ENCODE measurements around the gene CIC. TPM values are rescaled to one million over a fixed set of nuclear protein-coding genes. Genes with fewer than 3 reads are reported as not detected.

Gene CIC
- total and polyA plus RNA-seq, 9 of the 15 experiments (the other 6 are each of a cell fraction or from before 2014, with no cell fraction given) = 0.07 to 44.7 (median 8.6) TPM

DNA sequence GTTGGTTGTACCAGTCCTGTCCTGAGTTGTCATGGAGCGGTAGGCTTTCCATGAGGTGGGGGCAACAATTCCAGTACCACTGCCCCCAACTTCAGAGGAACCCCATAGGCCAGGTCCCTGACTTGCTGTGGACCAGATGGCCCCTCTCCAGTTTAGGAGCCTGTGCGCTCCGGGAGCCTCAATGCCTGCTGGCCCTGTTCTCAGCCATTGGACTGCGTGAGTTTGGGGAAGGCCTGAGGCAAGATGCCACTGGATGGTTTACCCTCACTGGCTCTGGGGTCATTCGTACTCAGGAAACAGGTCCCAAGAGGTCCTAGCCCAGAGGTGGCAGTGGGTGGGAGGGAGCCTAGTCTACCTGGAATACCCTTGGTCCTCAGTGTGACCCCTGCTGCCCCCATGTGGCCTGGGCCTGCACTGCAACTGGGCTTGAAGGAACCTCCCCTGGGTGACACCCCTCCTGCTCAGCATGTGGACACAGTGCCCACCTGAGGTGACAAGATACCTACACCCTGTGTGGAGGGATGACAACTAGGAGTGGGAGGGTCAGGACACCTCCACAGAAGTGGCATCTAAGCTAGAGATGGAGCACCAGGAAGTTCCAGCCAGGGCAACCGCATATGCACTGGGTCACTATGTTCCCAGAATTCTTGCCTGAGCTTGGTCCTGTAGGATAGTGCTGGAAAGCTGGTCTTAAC is 26.9 kb downstream of the CIC start:
- whole genome bisulfite sequencing (ENCODE audit: insufficient coverage, low coverage, missing lambda C conversion rate) = 77% methylated on average over 6 of the region's 6 CpGs
- Histone ChIP-seq H3K79me2 (ENCODE audit: control insufficient read depth, insufficient read depth, low read length) (peaks cover under 1% of the 10 kb centered on the region; the same call in 1 of the 3 replicates), H4K20me1 (replicated peaks; ENCODE audit: control insufficient read depth, insufficient read depth, low read length) (peaks cover 7% of the 10 kb centered on the region; the same call in 1 of the 2 replicates), H2AFZ (ENCODE audit: low read depth, low read length) (no peak overlapping the region), H3K4me3 (no peak overlapping the region), H3K4me1 (replicated peaks in 1 of 2; ENCODE audit: control insufficient read depth in 2 of 2, insufficient read depth in 2 of 2, low read length in 2 of 2) (peaks cover under 1 to 59% of the 10 kb centered on the region in 2 experiments; a peak in 4 of 5 replicates), H3K9me3 (replicated peaks; ENCODE audit: control insufficient read depth, insufficient read depth, low read depth, low read length) (no peaks in the 10 kb centered on the region), H3K9me1 (ENCODE audit: control insufficient read depth, insufficient read depth, low read length) (no peaks in the 10 kb centered on the region), H3K4me2 (ENCODE audit: insufficient read depth, low read length) (no peak overlapping the region), H3K9ac (ENCODE audit: insufficient read depth in 1 of 2, low read depth in 2 of 2, low read length in 2 of 2) (0 out of 4 replicates have a peak overlapping the region, but pooled peaks of 1 of the 2 experiments have one; percentile 21), H3K27me3 (ENCODE audit: control insufficient read depth in 2 of 2, insufficient read depth in 2 of 2, low read length in 2 of 2) (no peaks in the 10 kb centered on the region), H3K27ac (ENCODE audit: extremely low read depth, low read depth, low read length) (no peak overlapping the region), H3K36me3 (ENCODE audit: control insufficient read depth, insufficient read depth, low read length) (peaks cover 74% of the 10 kb centered on the region; the same call in 2 of the 3 replicates)
- FAIRE-seq = peak; percentile 94
- POLR2A ChIA-PET = no interaction called here
- in situ Hi-C loops (cut with MboI) (no loop called here), intact Hi-C loops (cut with micrococcal nuclease) (loop anchor here (1.0 to 5.0 kb wide), 2 partner anchors 54 to 163 kb away; partner anchors contain the start of gene GSK3A)
- peak; percentile 74 to 86 (median 78) for DNase-seq (ENCODE audit: extremely low read depth in 1 of 4, low spot score in 3 of 4)
- no TSS peak for BruUV-seq (replicated peaks)
- ATAC-seq = peak; percentile 95
- CTCF ChIA-PET (ENCODE audit: low intra/inter-chr PET ratio) = interaction anchor here (0.6 to 2.3 kb wide), 5 partner anchors 8 to 187 kb away, joined by 3 to 13 read pairs (median 5); partner anchors contain the start of gene POU2F2
- TF ChIP-seq, protein P1, sequence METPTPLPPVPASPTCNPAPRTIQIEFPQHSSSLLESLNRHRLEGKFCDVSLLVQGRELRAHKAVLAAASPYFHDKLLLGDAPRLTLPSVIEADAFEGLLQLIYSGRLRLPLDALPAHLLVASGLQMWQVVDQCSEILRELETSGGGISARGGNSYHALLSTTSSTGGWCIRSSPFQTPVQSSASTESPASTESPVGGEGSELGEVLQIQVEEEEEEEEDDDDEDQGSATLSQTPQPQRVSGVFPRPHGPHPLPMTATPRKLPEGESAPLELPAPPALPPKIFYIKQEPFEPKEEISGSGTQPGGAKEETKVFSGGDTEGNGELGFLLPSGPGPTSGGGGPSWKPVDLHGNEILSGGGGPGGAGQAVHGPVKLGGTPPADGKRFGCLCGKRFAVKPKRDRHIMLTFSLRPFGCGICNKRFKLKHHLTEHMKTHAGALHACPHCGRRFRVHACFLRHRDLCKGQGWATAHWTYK (CRISPR knock-in tag; IDR thresholded peaks at IDR 0.05) = no peak
- TF ChIP-seq, protein P2, sequence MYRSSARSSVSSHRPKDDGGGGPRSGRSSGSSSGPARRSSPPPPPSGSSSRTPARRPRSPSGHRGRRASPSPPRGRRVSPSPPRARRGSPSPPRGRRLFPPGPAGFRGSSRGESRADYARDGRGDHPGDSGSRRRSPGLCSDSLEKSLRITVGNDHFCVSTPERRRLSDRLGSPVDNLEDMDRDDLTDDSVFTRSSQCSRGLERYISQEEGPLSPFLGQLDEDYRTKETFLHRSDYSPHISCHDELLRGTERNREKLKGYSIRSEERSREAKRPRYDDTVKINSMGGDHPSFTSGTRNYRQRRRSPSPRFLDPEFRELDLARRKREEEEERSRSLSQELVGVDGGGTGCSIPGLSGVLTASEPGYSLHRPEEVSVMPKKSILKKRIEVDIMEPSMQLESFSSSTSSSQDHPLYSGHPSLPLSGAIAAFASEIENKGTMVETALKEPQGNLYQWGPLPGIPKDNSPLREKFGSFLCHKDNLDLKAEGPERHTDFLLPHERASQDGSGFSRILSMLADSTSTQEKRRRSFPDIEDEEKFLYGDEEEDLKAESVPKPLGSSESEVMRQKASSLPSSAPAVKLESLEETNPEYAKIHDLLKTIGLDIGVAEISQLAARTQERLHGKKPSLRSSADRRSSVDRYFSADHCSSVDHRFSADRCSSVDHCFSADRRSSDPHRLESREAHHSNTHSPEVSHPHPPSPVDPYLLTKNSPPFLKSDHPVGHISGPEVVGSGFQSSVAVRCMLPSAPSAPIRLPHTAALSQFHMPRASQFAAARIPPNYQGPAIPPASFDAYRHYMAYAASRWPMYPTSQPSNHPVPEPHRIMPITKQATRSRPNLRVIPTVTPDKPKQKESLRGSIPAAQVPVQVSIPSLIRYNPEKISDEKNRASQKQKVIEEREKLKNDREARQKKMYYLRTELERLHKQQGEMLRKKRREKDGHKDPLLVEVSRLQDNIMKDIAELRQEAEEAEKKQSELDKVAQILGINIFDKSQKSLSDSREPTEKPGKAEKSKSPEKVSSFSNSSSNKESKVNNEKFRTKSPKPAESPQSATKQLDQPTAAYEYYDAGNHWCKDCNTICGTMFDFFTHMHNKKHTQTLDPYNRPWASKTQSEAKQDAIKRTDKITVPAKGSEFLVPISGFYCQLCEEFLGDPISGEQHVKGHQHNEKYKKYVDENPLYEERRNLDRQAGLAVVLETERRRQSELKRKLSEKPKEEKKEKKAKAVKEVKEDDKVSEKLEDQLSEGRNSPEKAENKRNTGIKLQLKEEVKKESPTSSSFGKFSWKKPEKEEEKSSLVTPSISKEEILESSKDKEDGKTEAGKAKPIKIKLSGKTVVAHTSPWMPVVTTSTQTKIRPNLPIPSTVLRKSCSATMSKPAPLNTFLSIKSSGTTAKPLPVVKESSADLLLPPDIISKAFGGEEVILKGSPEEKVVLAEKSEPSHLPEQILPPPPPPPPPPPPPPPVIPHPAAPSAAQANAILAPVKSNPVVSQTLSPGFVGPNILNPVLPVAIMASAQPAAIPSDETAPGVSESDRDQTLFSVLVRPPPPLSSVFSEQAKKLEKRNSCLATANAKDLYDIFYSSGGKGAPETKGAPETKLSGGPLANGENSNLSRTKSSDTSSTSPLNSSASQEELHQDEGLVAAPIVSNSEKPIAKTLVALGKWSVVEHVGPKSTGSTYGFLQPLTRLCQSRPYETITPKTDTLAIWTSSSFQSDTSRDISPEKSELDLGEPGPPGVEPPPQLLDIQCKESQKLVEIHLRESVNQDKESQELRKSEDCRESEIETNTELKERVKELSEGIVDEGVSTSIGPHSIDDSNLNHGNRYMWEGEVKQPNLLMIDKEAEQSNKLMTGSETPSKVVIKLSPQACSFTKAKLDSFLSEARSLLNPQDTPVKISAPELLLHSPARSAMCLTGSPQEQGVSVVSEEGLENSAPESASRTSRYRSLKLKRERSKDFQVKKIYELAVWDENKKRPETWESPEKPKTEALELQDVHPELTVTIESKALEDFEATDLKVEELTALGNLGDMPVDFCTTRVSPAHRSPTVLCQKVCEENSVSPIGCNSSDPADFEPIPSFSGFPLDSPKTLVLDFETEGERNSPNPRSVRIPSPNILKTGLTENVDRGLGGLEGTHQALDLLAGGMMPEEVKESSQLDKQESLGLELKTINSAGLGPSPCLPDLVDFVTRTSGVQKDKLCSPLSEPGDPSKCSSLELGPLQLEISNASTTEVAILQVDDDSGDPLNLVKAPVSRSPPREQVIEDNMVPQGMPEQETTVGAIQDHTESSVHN (IDR thresholded peaks at IDR 0.05; ENCODE audit: borderline replicate concordance in 1 of 2, low read depth in 1 of 2) = no peak
- TF ChIP-seq, protein P3, sequence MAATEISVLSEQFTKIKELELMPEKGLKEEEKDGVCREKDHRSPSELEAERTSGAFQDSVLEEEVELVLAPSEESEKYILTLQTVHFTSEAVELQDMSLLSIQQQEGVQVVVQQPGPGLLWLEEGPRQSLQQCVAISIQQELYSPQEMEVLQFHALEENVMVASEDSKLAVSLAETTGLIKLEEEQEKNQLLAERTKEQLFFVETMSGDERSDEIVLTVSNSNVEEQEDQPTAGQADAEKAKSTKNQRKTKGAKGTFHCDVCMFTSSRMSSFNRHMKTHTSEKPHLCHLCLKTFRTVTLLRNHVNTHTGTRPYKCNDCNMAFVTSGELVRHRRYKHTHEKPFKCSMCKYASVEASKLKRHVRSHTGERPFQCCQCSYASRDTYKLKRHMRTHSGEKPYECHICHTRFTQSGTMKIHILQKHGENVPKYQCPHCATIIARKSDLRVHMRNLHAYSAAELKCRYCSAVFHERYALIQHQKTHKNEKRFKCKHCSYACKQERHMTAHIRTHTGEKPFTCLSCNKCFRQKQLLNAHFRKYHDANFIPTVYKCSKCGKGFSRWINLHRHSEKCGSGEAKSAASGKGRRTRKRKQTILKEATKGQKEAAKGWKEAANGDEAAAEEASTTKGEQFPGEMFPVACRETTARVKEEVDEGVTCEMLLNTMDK (IDR thresholded peaks at IDR 0.05; ENCODE audit: borderline replicate concordance, insufficient read depth, low read depth, low read length, poor library complexity, severe bottlenecking) = peak; percentile 88
- no peak for TF ChIP-seq CEBPG (CRISPR knock-in tag; IDR thresholded peaks at IDR 0.05)
- TF ChIP-seq CEBPG (tag; conservative IDR thresholded peaks at IDR 0.05 in 1 of 2, IDR thresholded peaks at IDR 0.05 in 1 of 2) = no peak
- TF ChIP-seq ASH1L (IDR thresholded peaks at IDR 0.05; ENCODE audit: borderline replicate concordance, low read depth, partially characterized antibody) = no peak
